K562 (cell line): ENCODE results near the gene LCN15. TPM values are rescaled to one million over a fixed set of nuclear protein-coding genes. Genes with fewer than 3 reads are reported as not detected.

Experiments
- ATAC-seq: fragments of 200-7000 bp; cut with Tn5 transposase; 3 replicates; pipeline ENCODE4 v1.9.1; 2020; ENCODE audit warnings: moderate library complexity
- BruUV-seq: library from RNA; stranded (reverse); fragments of 400-500 nt; replicated peaks from 2 replicates; lab custom pipeline; 2021; lab: Mats Ljungman, UMichigan
- CTCF ChIA-PET: fragments of 300-600 bp; formaldehyde crosslinking; extraction: SDS; loops from one replicate; lab custom pipeline; 2021; ENCODE audit warnings: low intra/inter-chr PET ratio; lab: Yijun Ruan, JAX
- POLR2A ChIA-PET: fragments of 300-600, 350-650 bp; sonication (Branson Sonifier 250); formaldehyde crosslinking; extraction: SDS; loops from one replicate; lab custom pipeline; 2021; ENCODE audit warnings: antibody characterized with exemption, inconsistent platforms; lab: Yijun Ruan, JAX
- DNase-seq, 4 experiments: peaks; one replicate each; pipeline versions ENCODE4 v3.0.0 to v3.0.0-alpha.2; 2011 to 2018; ENCODE audit warnings: low spot score in 3 of 4, mixed read lengths in 3 of 4; ENCODE audit errors: extremely low read depth in 1 of 4
- FAIRE-seq: peaks from 2 replicates; lab custom pipeline; 2011; peaks lifted over from hg19 to GRCh38; lab: Jason Lieb, UNC
- H2AFZ ChIP-seq: 2 replicates; pipeline ENCODE4 v1.6.0; 2011; ENCODE audit warnings: low read depth, low read length, control low read depth, inconsistent platforms
- H3K27ac ChIP-seq: fragments of 200-600 bp; 3 replicates; pipeline ENCODE4 v1.8.0; 2011; ENCODE audit warnings: low read depth, mild to moderate bottlenecking, control low read depth, inconsistent platforms, low read length, moderate library complexity, mixed read lengths; ENCODE audit errors: extremely low read depth
- H3K27me3 ChIP-seq, 2 experiments: fragments of 300-600 bp in 1 of 2; 2 replicates in 1 of 2; 3 replicates in 1 of 2; pipeline versions ENCODE4 v1.6.0 to v1.8.0; 2011; ENCODE audit warnings: inconsistent platforms in 2 of 2, low read length in 2 of 2, mild to moderate bottlenecking in 1 of 2, mixed read lengths in 1 of 2, moderate library complexity in 1 of 2; ENCODE audit not compliant: control insufficient read depth in 2 of 2, insufficient read depth in 2 of 2
- H3K36me3 ChIP-seq: fragments of 300-600 bp; 3 replicates; pipeline ENCODE4 v1.8.0; 2011; ENCODE audit warnings: mild to moderate bottlenecking, low read length, inconsistent platforms; ENCODE audit not compliant: control insufficient read depth, insufficient read depth
- H3K4me1 ChIP-seq, 2 experiments: fragments of 200-600 bp in 1 of 2; replicated peaks in 1 of 2; 2 replicates in 1 of 2; 3 replicates in 1 of 2; pipeline versions ENCODE4 v1.5.1 to v1.8.0; 2011; ENCODE audit warnings: inconsistent platforms in 2 of 2, low read length in 2 of 2, mild to moderate bottlenecking in 1 of 2, mixed read lengths in 1 of 2, moderate library complexity in 1 of 2; ENCODE audit not compliant: control insufficient read depth in 2 of 2, insufficient read depth in 2 of 2
- H3K4me2 ChIP-seq: 2 replicates; pipeline ENCODE4 v1.6.1; 2011; ENCODE audit warnings: low read length, control low read depth, inconsistent platforms, mixed read lengths; ENCODE audit not compliant: insufficient read depth
- H3K4me3 ChIP-seq: fragments of 200-600 bp; sonication (generic), shearing (Covaris generic); 2 replicates; pipeline ENCODE4 v1.5.1; 2016; ENCODE audit warnings: control low read depth, inconsistent platforms
- H3K79me2 ChIP-seq: fragments of 200-600 bp; 3 replicates; pipeline ENCODE4 v1.8.0; 2011; ENCODE audit warnings: low read length, inconsistent platforms; ENCODE audit not compliant: control insufficient read depth, insufficient read depth
- H3K9ac ChIP-seq, 2 experiments: 2 replicates each; pipeline versions ENCODE4 v1.6.0 to v1.6.1; 2011; ENCODE audit warnings: low read depth in 2 of 2, low read length in 2 of 2, control low read depth in 1 of 2, inconsistent platforms in 1 of 2, mild to moderate bottlenecking in 1 of 2, mixed read lengths in 1 of 2; ENCODE audit not compliant: insufficient read depth in 1 of 2
- H3K9me1 ChIP-seq: one replicate; pipeline ENCODE4 v1.6.0; 2011; ENCODE audit warnings: inconsistent platforms, mild to moderate bottlenecking, low read length, moderate library complexity; ENCODE audit not compliant: control insufficient read depth, insufficient read depth
- H3K9me3 ChIP-seq: replicated peaks from 2 replicates; pipeline ENCODE4 v1.5.1; 2011; ENCODE audit warnings: low read depth, low read length, inconsistent platforms; ENCODE audit not compliant: control insufficient read depth, insufficient read depth
- H4K20me1 ChIP-seq: replicated peaks from 2 replicates; pipeline ENCODE4 v1.6.1; 2011; ENCODE audit warnings: low read length, inconsistent platforms, mixed read lengths; ENCODE audit not compliant: control insufficient read depth, insufficient read depth
- CEBPB ChIP-seq: fragments of 450-650 bp; IDR thresholded peaks from 2 replicates; pipeline ENCODE4 v1.6.1; 2016; ENCODE audit warnings: missing genetic modification characterization, missing compliant biosample characterization
- HNRNPH1 ChIP-seq: fragments of 200-400 bp; formaldehyde crosslinking; optimal IDR thresholded peaks from 2 replicates; pipeline ENCODE3; 2017; ENCODE audit warnings: low read depth, mild to moderate bottlenecking, low read length, moderate library complexity
- U2AF1 ChIP-seq: fragments of 200-400 bp; formaldehyde crosslinking; optimal IDR thresholded peaks from 2 replicates; pipeline ENCODE3; 2017; ENCODE audit warnings: mild to moderate bottlenecking, low read depth, low read length, moderate library complexity
- ZNF699 ChIP-seq: fragments of 250-450 bp; sonication (Bioruptor Pico); IDR thresholded peaks from 2 replicates; pipeline ENCODE4 v1.8.0; 2021; ENCODE audit warnings: mild to moderate bottlenecking, moderate library complexity; ENCODE audit not compliant: insufficient replicate concordance
- WGBS: fragments of 100-300 bp; shearing (Covaris generic); methylation state at CpG from one replicate; pipeline ENCODE4 v1.1.6; 2016; ENCODE audit warnings: low coverage, mixed read lengths; ENCODE audit not compliant: insufficient coverage; ENCODE audit errors: missing lambda C conversion rate; 5-methylcytosine and 5-hydroxymethylcytosine counted together
- in situ Hi-C: fragments of 300-500 bp; cut with MboI; formaldehyde crosslinking; loops from 4 replicates; pipeline ENCODE4 v1.15.0; 2018; ENCODE audit warnings: inconsistent platforms, mixed read lengths
- intact Hi-C: fragments of 100-400 bp; cut with micrococcal nuclease; formaldehyde crosslinking; loops from 2 replicates; pipeline ENCODE4 v1.14.2; 2022
- polyA plus RNA-seq, 8 experiments: library from polyadenylated mRNA; depleted of rRNA in 4 of 8; stranded (reverse) in 5 of 8; unstranded in 3 of 8; fragments of >200 nt; fragmentation: Nextera tagmentation in 2 of 8; fragmentation: Illumina TruSeq in 1 of 8; extraction: Ambion mirVana in 2 of 8; extraction: Trizol in 1 of 8; gene quantifications; 2 replicates each; pipeline versions ENCODE4 v1.2.1 to v1.2.3, GENCODE V29; 2011 to 2014; ENCODE audit warnings: inconsistent platforms in 1 of 8, missing spikeins in 1 of 8
- total RNA-seq, 7 experiments: library from RNA; depleted of rRNA in 6 of 7; stranded (reverse); fragments of >200 nt in 6 of 7; fragmentation: Illumina TruSeq in 2 of 7; extraction: Trizol in 2 of 7; gene quantifications; 2 replicates each; pipeline versions ENCODE4 v1.2.1 to v1.2.3, GENCODE V29; 2011 to 2021; ENCODE audit warnings: low replicate concordance in 1 of 7

The LCN15 gene
- total and polyA plus RNA-seq, 9 of the 15 experiments (the other 6 are each of a cell fraction or from before 2014, with no cell fraction given), result 0.66 TPM; not detected in 8

GRCh38 chr9:136771907-136772415, 7.6 kb upstream of the LCN15 start:
- Histone ChIP-seq H3K27me3 (peaks cover 0 to 5% of the 10 kb centered on the region in 2 experiments; a peak in 1 of 5 replicates), H3K9me1 (no peaks in the 10 kb centered on the region), H3K4me1 (peaks cover 7 to 13% of the 10 kb centered on the region in 2 experiments; a peak in 4 of 5 replicates), H3K9me3 (peaks cover 11% of the 10 kb centered on the region), H3K4me3 (no peak overlapping the region), H3K79me2 (no peaks in the 10 kb centered on the region), H4K20me1 (no peaks in the 10 kb centered on the region), H3K27ac (no peak overlapping the region), H3K36me3 (no peaks in the 10 kb centered on the region), H2AFZ (no peak overlapping the region), H3K9ac (no peak overlapping the region), H3K4me2 (no peak overlapping the region)
- intact Hi-C loops (no loop called here), in situ Hi-C loops (loop anchor here (5.0 kb wide), 1 partner anchor 265 kb away; no protein-coding TSS in a partner anchor)
- ATAC-seq (no peak), DNase-seq (no peak), FAIRE-seq (no peak)
- CTCF ChIA-PET, result interaction anchor here (1.3 kb wide), 1 partner anchor 11 kb away, joined by 7 read pairs; no protein-coding TSS in a partner anchor
- POLR2A ChIA-PET, result interaction anchor here (1.1 kb wide), 1 partner anchor 44 kb away, joined by 3 read pairs; no protein-coding TSS in a partner anchor
- 33% methylated on average over 3 of the region's 3 CpGs for WGBS
- BruUV-seq, result no TSS peak
- TF ChIP-seq HNRNPH1, result no peak
- TF ChIP-seq CEBPB (tag), result no peak
- no peak for TF ChIP-seq ZNF699 (CRISPR knock-in tag)
- no peak for TF ChIP-seq U2AF1
